ENCODE data around the gene CD69.

CD69 gene

DNA sequence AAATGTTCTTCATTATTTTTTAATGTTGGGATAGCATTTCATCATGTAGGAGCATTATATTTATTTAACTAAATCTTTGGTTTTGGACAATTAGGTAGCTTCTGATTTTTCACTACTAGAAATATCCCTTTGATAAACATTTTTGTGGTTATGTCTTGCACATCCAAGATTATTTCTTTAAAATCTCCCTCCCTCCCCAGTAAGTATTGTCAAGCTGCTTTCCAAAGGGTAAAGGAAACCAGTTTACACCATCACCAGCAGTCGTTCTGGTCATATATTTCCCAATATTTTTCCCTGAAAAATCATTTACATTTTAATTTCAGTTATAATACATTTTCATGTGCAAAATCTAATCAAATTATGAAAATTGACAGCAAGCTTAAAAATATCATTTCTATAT is 11.1 kb downstream of the CD69 start:
- TF ChIP-seq EZH2phosphoT487 (IDR thresholded peaks at IDR 0.05; ENCODE audit: borderline replicate concordance) = no peak
- TF ChIP-seq, protein P1, sequence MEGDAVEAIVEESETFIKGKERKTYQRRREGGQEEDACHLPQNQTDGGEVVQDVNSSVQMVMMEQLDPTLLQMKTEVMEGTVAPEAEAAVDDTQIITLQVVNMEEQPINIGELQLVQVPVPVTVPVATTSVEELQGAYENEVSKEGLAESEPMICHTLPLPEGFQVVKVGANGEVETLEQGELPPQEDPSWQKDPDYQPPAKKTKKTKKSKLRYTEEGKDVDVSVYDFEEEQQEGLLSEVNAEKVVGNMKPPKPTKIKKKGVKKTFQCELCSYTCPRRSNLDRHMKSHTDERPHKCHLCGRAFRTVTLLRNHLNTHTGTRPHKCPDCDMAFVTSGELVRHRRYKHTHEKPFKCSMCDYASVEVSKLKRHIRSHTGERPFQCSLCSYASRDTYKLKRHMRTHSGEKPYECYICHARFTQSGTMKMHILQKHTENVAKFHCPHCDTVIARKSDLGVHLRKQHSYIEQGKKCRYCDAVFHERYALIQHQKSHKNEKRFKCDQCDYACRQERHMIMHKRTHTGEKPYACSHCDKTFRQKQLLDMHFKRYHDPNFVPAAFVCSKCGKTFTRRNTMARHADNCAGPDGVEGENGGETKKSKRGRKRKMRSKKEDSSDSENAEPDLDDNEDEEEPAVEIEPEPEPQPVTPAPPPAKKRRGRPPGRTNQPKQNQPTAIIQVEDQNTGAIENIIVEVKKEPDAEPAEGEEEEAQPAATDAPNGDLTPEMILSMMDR (conservative IDR thresholded peaks at IDR 0.05; ENCODE audit: low read length) = no peak
- no peak overlapping the region for H3K9ac ChIP-seq (ENCODE audit: low read depth, low read length, poor library complexity, severe bottlenecking)
- no peak overlapping the region for H2AFZ ChIP-seq (ENCODE audit: low read length)

DNA sequence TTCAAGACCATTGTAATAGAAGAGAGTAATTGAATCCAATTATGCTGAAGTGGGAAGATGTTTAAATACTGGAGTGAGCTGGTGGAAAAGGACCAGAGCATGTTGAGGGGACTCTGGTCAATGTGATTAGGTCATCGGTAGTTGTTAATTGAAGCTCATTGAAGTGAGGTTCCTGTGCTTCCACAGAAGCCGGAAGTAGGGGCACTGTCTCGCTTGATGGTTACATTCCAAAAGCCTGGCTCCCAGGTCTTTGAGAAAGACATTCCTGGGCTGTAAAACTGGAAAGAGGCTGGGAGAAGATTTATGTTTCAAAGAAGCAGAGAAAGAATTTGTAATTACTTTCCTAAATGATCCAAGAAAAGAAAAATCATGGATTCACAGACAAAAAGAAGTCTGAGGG is 15.5 kb downstream of the CD69 start:
- TF ChIP-seq, protein P1 (conservative IDR thresholded peaks at IDR 0.05; ENCODE audit: low read length) = no peak
- Histone ChIP-seq H3F3A (ENCODE audit: low read depth) (no peaks in the 10 kb centered on the region), H3K9me3 (ENCODE audit: insufficient read depth, low read depth, low read length) (no peaks in the 10 kb centered on the region), H3K4me3 (ENCODE audit: low read length, poor library complexity, severe bottlenecking) (no peak overlapping the region), H3K4me2 (ENCODE audit: low read depth, low read length, poor library complexity, severe bottlenecking) (no peak overlapping the region), H2AFZ (ENCODE audit: low read length) (no peak overlapping the region), H3K4me1 (ENCODE audit: insufficient read depth, low read length, poor library complexity, severe bottlenecking) (peaks cover 16% of the 10 kb centered on the region), H3K36me3 (ENCODE audit: insufficient read depth, low read length) (no peaks in the 10 kb centered on the region), H3K27me3 (ENCODE audit: insufficient read depth, low read length, poor library complexity, severe bottlenecking) (no peaks in the 10 kb centered on the region), H3K9ac (ENCODE audit: low read depth, low read length, poor library complexity, severe bottlenecking) (no peak overlapping the region), H4K20me1 (ENCODE audit: insufficient read depth, low read length, poor library complexity, severe bottlenecking) (no peaks in the 10 kb centered on the region), H3K79me2 (ENCODE audit: insufficient read depth, low read length) (no peaks in the 10 kb centered on the region), H3K9me2 (replicated peaks; ENCODE audit: low read depth, low read length) (no peaks in the 10 kb centered on the region)

More for the DNA sequence above, 11.1 kb downstream of the CD69 start:
- peaks cover 8% of the 10 kb centered on the region for H3K4me1 ChIP-seq (ENCODE audit: insufficient read depth, low read length, poor library complexity, severe bottlenecking)
- no peak overlapping the region for H3K4me2 ChIP-seq (ENCODE audit: low read depth, low read length, poor library complexity, severe bottlenecking)
- H3K9me3 ChIP-seq (ENCODE audit: insufficient read depth, low read depth, low read length) = no peaks in the 10 kb centered on the region
- peaks cover 3% of the 10 kb centered on the region; the same call in 1 of the 2 replicates for H3F3A ChIP-seq (ENCODE audit: low read depth)
- H3K9me2 ChIP-seq (replicated peaks; ENCODE audit: low read depth, low read length) = no peaks in the 10 kb centered on the region
- no peaks in the 10 kb centered on the region for H3K27me3 ChIP-seq (ENCODE audit: insufficient read depth, low read length, poor library complexity, severe bottlenecking)
- peaks cover 2% of the 10 kb centered on the region for H4K20me1 ChIP-seq (ENCODE audit: insufficient read depth, low read length, poor library complexity, severe bottlenecking)
- peaks cover 23% of the 10 kb centered on the region for H3K79me2 ChIP-seq (ENCODE audit: insufficient read depth, low read length)
- H3K36me3 ChIP-seq (ENCODE audit: insufficient read depth, low read length) = peaks cover 22% of the 10 kb centered on the region
- H3K4me3 ChIP-seq (ENCODE audit: low read length, poor library complexity, severe bottlenecking) = no peak overlapping the region

DNA sequence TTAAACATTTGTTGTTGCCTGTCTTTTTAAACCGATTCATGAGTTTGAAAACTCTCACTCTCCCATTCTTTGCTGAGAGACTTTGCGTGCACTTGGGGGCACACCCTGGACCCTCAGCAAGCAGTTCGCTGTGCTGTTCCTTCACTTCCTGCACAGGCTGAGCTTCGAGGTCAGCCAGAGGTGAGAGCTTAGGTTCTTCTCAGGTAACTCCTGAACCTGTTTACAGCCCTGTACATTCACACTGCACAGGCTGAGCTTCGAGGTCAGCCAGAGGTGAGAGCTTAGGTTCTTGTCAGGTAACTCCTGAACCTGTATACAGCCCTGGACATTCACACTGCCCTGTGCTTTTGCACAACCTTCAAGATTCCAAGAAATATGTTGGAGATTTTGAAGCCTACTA is 18.0 kb downstream of the CD69 start:
- no peaks in the 10 kb centered on the region for H3K9me3 ChIP-seq (ENCODE audit: insufficient read depth, low read depth, low read length)
- H3K9me2 ChIP-seq (replicated peaks; ENCODE audit: low read depth, low read length) = no peaks in the 10 kb centered on the region
- H2AFZ ChIP-seq (ENCODE audit: low read length) = peak overlapping the region; percentile 26; the same call in 1 of the 2 replicates
- no peak overlapping the region for H3K4me3 ChIP-seq (ENCODE audit: low read length, poor library complexity, severe bottlenecking)
- peak overlapping the region; percentile 26 for H3K4me2 ChIP-seq (ENCODE audit: low read depth, low read length, poor library complexity, severe bottlenecking)
- H3K4me1 ChIP-seq (ENCODE audit: insufficient read depth, low read length, poor library complexity, severe bottlenecking) = peaks cover 16% of the 10 kb centered on the region
- H4K20me1 ChIP-seq (ENCODE audit: insufficient read depth, low read length, poor library complexity, severe bottlenecking) = no peaks in the 10 kb centered on the region
- no peaks in the 10 kb centered on the region for H3K79me2 ChIP-seq (ENCODE audit: insufficient read depth, low read length)
- no peaks in the 10 kb centered on the region for H3K36me3 ChIP-seq (ENCODE audit: insufficient read depth, low read length)
- TF ChIP-seq, protein P1 (conservative IDR thresholded peaks at IDR 0.05; ENCODE audit: low read length) = no peak
- no peak for TF ChIP-seq EZH2phosphoT487 (IDR thresholded peaks at IDR 0.05; ENCODE audit: borderline replicate concordance)
- no peaks in the 10 kb centered on the region for H3K27me3 ChIP-seq (ENCODE audit: insufficient read depth, low read length, poor library complexity, severe bottlenecking)
- no peaks in the 10 kb centered on the region for H3F3A ChIP-seq (ENCODE audit: low read depth)
- no peak overlapping the region for H3K9ac ChIP-seq (ENCODE audit: low read depth, low read length, poor library complexity, severe bottlenecking)
